GM18907 (cell line): ENCODE data around the gene TNRC18.

Source experiments
- ATAC-seq: cut with Tn5 transposase; IDR thresholded peaks from one replicate; pipeline ENCODE4 v1.9.1; 2021; ENCODE audit warnings: mild to moderate bottlenecking, moderate library complexity; ENCODE audit not compliant: unreplicated experiment

TNRC18 gene

DNA sequence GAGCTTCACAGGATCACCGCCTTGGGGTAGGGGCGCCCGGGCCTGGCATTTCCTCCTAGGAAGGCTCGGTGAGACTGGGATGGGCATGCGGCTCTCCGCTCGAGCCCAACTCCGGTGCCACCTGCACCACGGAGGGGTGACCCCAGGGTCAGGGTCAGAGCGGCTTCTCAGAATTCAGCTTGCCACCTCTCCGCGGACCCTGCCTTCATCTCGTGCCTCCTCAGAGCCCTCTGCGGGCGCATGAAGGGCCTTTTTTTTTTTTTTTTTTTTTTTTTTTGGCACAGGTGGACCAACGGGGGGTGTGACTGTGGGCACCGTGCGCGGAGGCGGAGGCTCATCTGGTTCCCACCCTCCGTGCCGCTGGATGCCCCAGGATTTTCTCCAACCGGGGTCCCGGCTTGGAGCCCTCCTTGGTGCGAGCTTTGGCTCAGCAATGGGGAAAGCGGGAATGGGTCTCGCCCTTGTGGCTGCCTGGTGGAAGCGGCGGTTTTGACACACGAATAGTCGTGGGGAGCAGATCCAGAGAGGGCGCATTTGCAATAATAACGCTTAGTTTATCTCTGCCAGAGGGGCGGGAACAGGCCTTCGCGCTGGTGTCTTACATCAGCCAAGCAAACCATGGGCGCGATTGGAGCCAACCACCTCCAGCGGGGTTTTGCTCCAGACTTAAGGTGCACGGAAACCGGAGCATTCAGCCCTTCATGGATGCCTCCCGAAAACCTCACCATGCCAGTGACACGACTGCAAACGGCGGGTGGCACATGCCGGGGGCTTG, 5.0 kb upstream of the TNRC18 start:
- ATAC-seq: no peak

DNA sequence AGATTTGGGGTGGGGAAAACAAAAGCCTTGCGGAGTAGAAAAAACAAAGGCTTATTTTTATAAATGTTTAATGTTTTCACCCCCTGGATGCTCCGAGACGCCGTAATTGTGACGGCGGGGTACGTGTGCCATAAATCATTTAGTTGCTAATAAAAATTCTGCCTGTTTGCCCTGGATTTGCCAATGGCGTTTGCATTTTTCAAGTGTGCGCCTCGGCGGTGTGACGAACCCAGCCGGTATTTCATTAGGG, 2.5 kb upstream of the TNRC18 start:
- ATAC-seq: no peak

DNA sequence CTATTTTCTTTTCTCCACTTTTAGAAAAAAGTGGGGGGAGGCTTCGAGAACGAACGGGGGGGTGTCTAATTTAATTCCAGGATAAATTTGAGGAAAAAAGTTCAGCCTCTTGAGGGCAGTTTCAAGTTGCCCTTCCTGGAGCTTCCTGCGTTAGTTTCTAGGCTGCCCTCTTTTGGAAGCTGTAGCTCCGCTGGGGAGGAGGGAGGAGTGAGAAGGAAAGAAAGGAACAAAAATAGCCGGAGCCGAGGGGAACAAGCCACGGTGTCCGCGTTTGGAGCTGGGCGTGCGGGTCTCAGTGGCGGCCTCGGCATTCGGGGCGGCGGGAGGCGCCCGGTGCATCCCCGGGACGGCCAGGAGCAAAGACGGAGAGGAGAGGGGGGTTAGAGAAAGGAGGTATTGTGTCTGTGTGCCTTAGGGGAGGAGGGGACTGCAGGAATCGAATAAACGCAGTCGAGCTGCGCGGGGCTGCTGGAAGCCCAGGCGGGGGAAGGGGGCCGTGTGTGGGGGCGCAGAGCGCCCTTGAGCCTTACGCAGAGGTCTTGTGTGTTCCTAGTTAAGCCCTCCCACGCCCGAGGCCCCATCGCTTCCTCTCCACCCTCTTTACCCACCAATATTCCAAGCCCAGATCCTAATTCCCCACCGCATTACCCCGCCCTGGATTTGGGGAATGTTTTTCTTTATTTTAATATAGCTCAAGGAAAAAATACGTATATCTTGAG, 2.0 kb upstream of the TNRC18 start:
- ATAC-seq: no peak

DNA sequence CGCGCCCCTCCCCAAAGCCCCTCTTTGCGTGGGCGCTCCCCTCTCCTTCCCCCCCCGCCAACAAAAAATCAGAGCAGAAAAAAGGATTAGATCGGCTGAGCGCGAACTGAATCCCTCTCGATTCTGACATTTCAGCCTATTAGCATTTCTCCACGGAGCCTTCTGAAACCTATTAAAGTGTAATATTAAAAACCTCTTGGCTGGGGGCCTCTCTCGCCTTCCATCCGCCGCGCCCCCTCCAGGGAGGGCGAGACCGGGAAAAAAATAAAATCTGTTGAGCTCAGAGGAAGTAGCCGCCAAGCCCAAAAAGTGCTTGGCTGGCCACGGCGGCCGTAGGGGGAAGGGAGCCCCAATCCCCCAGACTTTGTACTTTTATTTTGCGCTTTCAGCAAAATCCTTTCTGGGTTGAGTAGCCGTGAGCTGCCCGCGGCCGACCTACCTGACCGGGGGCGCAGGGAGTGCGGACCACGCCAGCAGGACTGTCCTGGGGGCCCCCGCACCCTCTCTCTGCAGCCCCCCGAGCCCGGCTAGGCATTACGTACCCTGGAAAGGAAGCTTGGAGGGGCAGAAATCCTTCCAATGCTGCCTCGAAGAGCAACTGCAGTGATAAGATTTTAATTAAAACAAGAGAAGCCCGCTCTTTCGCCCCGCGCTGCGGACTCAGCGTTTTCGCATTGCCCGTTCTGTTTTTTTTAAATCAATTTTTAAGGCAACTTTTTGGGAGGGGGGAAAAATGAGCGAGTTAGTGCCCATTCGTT, 1.3 kb upstream of the TNRC18 start:
- ATAC-seq: no peak

DNA sequence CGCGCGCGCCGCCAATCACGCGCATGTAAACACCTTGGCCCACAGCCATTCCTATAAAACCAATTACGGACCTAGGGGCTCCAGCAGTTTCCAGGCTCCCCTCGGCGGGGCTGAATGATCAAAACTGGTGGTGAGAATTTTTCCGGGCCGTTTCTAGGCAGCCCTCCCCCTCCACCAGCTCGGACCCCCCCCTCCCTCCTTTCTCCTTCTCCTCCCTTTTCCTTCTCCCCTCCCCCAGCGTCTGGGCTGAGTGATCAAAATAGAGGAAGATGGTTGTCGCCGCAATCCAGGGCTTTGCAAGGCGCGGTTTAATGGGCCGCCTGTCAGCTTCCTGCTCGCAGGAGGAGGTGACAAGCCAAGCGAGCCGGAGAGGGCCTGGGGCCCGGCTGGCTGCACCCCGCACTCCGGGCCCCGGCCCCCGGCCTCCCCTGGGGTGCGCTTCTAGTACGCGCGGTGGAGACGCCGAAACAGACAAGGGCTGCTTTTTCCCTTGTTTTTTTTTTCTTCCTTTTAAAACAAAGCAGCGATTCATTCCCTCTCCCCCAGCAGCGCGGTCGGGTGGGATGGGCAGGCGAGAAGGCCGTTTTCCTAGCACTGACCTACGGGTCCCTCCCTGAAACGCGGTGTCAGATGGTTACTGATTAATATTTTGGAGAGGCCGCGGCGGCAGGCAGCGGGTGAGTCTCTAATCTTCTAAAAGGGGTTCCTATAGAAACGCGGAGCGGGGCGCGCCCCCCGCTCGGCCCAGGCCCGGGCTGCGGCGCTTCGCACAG, 528 bp upstream of the TNRC18 start:
- no peak for ATAC-seq

DNA sequence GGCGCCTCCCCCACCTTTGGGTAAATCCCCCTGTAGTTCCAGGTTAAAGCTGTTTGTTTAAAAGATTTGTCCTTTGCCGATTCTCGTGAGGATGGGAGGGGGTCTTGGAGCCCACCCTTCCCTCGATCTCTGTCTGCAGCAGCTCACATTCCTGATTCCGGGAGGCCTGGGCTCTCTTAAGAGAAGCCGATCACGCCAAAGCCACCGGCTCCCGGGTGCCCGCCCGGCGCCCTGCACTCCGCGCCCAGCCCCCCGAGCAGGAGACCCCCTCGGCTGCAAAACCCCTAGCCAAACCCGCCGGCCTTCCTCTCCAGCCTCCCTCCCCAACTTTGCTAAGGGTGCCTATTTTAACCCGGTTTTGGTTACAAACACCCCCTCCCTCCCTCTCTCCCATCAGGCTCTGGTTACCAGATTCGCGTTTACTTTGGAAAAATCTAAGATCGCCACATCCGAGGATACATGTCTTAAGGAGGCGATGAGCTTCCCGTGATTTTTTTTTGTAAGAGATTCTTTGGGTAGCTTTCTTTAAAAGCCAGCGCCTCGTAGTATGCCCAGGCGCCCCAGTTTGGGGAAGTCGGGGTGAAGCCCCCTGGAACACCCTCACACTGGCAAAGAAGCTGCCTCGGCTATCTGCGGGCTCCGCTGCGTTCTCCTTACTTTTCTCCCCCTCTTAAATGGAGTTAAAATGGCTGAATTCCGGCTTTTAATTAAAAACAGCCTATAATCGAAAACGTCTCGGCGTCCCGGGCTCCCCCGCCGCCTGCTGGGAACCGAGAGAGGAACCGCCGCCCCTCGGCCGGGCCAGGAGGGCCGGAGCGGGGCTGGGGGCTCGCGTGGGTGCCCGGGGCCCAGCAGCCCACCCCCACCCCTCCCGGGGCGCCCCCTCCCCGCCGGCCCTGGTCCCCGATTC, 983 bp downstream of the TNRC18 start:
- no peak for ATAC-seq

DNA sequence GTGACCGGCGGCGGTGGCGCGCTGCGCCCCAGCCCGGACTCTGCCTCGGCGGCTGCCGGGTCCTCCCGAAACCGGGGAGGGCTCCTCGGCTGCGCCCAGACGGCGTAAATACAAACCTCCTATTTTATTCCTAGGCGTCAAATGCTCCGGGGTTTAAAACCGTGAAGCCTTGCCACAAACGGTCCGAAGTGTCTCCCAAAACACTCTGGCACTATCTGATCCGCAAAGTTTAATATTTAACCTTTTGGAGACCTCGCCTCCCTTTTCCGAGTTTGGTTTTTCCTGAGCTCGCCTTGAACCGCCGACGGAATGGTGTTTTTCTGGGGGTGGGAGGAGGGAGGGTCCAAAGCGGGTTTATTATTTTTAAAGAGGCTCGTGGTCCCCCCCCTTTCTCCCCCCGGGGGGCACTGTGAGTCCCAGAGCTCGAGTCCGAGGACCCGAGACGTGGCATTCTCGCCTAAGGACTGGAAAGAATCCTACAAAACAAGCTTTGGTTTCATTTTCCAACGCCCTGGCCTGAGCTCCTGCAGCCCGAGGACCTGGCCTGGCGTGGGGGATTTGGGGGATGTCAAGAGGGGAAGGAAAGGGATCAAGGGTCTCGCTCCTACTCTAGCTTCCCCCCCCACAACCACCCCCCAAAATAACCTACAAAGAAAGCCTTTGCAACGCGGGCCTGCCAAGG, 1.8 kb downstream of the TNRC18 start:
- ATAC-seq: no peak

DNA sequence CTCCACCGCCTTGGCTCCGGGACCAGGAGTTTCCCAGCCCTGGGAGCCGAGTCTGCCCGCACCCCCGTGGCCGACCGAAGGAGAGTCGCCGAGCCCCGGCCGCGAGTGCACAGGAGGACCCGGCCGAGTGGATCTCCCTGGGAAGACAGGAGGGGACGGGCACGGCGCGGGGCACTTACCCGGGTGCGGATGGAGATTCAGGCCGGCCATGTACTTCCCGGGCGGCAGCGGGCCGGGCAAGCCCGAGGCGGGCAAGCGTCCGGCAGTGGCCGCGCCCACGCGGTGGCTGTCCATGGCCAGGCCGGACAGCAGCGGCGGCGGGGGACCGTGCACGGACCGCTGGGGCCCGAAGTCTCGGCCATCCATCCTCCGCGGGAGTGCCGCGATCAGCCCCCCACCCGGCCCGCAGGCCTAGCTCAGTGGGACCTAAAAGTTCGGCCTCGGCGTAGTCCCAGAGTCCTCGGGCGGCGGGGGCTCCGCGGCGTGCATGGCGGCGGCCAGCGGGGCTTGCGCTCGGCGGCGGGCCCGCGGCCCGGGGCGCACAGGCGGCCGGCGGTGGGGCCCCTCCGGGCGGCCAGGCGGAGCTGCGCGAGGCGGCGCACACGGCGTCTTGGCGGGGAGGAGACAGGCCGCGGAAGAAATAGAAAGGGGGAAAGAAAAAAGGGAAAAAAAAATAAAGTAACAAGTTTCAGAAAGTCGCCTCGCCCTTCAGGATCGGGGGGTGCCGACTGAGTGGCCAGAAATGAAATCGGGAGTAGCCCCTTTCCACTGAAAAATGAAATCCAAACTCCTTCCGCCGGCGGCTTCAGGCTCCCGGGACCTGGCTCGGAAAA, 2.5 kb downstream of the TNRC18 start:
- no peak for ATAC-seq

DNA sequence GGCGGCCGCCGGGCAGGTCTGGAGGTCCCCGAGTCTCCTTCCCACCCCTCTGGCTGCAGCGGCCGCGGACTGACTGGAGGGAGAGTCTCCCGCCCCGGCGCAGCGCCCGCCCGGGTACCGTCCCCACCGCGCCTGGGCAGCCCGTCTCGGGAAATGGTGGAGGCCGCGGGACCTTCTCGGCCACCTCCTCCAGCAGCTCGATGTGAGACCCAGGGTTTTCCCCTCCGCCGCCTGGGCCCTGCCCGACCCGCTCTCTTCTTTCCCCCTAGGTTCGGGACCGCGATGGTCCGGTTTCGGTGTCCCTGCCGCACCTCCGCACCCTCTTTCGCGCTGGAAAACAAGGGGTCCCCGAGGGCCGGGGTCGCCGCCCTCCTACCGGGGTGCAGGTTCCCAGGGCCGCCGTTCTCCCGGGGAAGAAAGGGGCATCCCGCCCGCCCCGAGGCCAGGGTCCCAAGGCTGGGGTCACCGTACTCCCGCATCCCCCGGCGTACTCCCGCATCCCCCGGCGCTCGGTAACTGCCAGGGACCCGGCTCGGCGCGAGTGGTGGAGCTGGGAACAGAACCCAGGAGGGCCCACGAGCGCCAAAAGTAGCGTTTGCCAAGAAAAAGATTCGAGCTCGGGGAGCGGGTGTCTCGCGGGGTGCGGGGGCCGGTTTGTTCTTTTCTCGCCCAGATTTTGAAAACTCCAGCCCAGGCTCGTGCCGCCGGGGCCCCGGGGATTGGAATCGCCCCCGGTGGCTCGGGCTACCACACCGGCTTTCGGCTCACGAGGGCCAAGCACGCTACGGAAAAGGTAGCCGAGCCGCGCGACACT, 3.4 kb downstream of the TNRC18 start:
- ATAC-seq: no peak

DNA sequence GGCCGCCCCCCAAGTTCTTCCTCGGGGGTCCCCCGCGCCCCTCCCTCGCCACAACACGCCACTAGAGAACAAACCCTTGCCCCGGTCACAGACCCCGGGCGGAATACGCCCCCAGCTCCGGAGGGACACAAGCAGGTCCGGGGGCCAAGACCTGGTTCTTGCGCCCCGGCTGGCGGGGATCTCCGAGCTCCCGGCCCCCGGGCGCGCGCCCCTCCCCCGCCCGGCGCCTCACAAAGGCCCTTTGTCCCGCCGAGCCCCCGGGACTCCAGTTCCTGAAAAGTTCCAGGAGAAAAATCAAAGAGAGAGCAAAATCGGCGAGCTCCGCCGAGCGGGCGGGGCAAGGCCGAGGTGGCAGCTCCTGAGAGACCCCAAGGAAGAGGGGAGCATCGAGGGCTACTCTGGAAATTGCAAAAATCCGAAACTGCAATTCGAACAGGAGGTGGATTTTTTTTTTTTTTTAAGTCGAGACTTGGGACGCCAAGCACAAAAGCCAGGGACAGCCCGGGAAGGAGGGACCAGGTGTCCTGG, 4.0 kb downstream of the TNRC18 start:
- ATAC-seq: no peak

DNA sequence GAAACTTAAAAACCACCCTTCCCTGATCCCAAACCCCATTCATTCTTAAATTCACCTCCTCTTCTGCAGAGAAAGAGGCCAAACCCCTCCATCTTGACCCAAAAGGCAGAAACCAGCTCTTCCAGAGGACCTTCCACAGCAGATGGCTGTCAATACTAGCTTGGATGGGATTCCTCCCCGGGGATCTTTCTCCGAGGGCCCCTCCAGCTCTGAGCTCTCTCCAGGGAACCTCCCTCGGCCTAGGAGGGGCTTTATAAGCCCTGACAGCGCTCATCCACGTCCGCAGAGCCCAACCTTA, 5.4 kb downstream of the TNRC18 start:
- no peak for ATAC-seq

DNA sequence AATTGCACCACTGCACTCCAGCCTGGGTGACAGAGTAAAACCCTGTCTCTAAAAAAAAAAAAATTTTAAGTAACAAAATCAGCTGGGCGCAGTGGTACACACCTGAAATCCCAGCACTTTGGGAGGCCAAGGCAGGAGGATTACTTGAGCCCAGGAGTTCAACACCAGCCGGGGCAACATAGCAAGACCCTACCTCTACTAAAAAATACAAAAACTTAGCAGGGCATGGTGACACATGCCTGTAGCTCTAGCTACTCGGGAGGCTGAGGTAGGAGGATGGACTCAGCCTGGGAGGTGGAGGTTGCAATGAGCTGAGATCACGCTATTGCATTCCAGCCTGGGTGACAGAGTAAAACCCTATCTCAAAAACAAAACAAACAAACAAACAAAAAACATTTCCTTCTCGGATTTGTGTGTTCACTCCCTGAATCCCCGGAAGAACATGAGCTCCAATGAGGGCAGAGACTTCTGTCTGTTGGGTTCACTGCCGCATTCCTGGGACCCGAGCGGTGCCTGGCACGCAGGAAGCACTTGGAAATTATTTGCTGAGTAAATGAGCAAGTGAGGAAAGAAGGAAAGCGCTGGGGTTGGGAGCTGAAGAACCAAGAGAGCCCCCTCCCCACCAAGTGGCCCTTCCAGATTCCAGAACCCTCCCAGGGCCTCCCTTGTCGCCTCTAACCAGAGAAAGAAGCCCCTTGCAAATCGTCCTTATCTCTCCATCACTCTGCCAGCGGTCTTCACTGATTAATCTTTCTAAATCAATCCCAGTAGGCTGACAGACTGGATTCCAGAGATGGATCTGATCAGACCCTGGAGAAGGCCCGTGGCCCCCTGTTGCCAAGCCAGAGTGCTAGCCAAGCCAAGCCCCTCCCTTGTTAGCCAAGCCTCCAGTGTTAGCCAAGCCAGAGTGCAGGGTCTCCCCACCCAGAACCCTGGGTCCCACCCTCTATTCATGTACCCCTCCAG, 6.2 kb downstream of the TNRC18 start:
- no peak for ATAC-seq

DNA sequence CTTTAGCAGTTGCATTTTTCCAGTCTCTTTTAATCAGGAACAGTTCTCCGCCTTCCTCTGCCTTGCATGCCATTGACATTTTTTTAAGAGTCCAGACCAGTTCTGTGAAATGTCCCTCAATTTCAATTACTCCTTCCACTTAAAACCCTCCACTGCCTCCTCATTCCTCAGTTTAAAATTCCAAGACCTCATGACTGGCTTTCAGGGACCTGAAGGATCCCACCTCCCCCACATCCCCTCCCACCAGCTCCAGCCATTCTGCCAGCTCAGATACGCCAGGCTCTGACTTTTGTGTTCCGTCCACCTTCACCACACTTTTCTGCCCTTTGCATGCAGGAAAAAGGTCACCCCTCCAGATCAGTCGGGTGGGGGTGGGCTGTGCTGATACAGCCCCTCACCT, 8.7 kb downstream of the TNRC18 start:
- no peak for ATAC-seq

DNA sequence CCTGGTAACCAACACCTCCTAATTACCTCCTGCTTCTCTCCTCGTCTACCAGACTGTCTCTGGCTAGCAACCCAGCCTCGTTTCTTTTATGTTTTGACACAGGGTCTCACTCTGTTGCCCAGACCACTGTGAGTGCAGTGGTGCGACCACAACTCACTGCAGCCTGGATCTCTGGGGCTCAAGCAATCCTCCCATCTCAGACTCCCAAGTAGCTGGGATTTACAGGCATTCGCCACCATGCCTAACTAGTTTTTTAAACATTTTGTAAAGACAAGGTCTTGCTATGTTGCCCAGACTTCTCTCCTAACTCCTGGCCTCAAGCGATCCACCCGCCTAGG, 10.2 kb downstream of the TNRC18 start:
- no peak for ATAC-seq

DNA sequence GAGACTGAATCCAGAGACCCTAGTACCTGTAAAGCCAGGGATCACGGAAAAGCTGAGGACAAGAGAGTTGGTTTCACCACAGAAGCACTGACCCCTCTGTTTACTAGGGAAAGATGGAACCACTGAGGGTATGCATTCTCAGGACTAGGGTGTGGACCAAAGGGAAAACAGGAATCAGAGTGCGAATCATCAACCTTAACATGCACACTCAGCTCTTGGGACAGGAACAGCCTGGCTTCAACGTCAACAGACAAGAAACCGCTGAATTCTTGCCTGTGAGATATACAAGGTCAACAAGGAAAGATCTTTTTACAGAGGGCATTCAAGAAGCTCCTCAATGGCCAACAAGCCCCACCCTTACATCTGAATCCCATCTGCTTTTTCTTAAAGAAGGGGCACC, 14.9 kb downstream of the TNRC18 start:
- no peak for ATAC-seq

DNA sequence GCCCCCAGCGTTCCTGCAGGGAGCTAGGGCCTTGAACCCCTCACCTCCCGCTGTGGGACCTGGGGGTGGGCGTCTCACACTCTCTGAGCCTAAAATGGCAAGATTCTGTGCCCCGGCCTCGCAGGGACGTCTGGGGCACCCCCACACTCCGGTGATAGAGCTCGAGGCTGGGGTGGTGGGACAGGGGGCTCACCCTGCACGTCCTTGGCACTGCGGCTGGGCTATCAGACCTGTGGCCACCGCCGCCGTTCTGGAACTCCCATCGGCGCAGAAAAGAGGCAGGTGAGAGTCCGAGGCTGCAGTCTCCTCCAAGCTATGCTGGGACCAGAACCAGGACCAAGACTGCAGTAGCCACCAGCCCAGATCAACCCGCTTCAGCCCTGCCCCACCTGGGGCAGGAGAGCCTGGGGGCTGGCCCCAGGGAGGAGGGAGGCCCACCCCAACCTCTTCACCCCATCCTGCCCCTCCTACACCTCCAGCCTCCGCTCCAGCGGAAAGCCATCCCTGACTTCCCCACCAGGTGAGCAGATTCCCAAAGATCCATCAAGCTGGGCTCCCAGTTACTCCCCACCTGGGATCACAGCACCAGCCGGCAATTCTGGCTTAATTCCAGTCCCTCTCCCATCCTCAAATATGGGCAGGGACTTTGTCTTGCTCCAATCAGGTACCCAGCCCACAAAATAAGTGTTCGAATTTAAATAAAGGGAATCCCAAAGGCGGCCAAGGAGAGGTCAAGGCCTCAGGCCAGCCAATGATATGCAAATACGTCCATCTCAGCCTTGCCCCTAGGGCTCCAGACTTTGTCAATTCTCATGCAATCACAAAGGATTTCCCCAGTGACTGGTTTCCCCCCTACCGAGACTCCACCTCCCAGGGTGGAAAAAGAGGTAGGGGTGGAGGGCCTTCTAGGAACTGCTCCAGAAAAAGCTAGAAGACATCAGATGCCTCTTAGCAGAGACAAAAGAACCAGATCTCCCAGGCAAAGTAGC, 16.4 kb downstream of the TNRC18 start:
- no peak for ATAC-seq
